IMR-90 (cell line): ENCODE measurements around the gene MPST. TPM values are rescaled to one million over a fixed set of nuclear protein-coding genes. Genes with fewer than 3 reads are reported as not detected.

Experiments
- ATAC-seq: fragments of 200-7000 bp; cut with Tn5 transposase; 2 replicates; pipeline ENCODE4 v1.9.1; 2020; ENCODE audit warnings: low read depth, mild to moderate bottlenecking, moderate library complexity
- BruUV-seq: library from RNA; stranded (reverse); fragments of 400-500 nt; replicated peaks from 2 replicates; lab custom pipeline; 2021; lab: Mats Ljungman, UMichigan
- CTCF ChIA-PET: fragments of 300-600 bp; formaldehyde crosslinking; extraction: SDS; loops from one replicate; lab custom pipeline; 2021; ENCODE audit warnings: antibody characterized with exemption; lab: Yijun Ruan, JAX
- POLR2A ChIA-PET: fragments of 300-600 bp; sonication (Branson Sonifier 250); formaldehyde crosslinking; loops from one replicate; lab custom pipeline; 2022; ENCODE audit warnings: antibody characterized with exemption; ENCODE audit not compliant: unreplicated experiment; lab: Charles Lee
- DNase-seq: peaks from one replicate; pipeline ENCODE4 v3.0.0; 2013
- H2AFZ ChIP-seq: replicated peaks from 2 replicates; pipeline ENCODE3; 2013; ENCODE audit warnings: low read length, mild to moderate bottlenecking; ENCODE audit not compliant: poor library complexity
- H2AK5ac ChIP-seq: 2 replicates; pipeline ENCODE4 v1.6.1; 2013; ENCODE audit warnings: low read depth, low read length, inconsistent platforms
- H2AK9ac ChIP-seq: replicated peaks from 2 replicates; pipeline ENCODE3; 2013; ENCODE audit warnings: mild to moderate bottlenecking, low read depth, low read length, moderate library complexity; ENCODE audit not compliant: poor library complexity
- H2BK120ac ChIP-seq: 2 replicates; pipeline ENCODE4 v1.6.1; 2013; ENCODE audit warnings: low read depth, low read length, inconsistent platforms
- H2BK15ac ChIP-seq: 3 replicates; pipeline ENCODE4 v1.6.1; 2013; ENCODE audit warnings: low read depth, low read length, inconsistent platforms
- H2BK20ac ChIP-seq: 2 replicates; pipeline ENCODE4 v1.6.1; 2013; ENCODE audit warnings: low read depth, mild to moderate bottlenecking, inconsistent platforms, low read length, moderate library complexity
- H2BK5ac ChIP-seq: 2 replicates; pipeline ENCODE4 v1.6.1; 2013; ENCODE audit warnings: mild to moderate bottlenecking, low read depth, low read length, inconsistent platforms; ENCODE audit not compliant: poor library complexity, severe bottlenecking
- H3K14ac ChIP-seq: replicated peaks from 2 replicates; pipeline ENCODE4 v1.6.1; 2013; ENCODE audit warnings: low read depth, low read length, inconsistent platforms
- H3K18ac ChIP-seq: 2 replicates; pipeline ENCODE4 v1.6.1; 2013; ENCODE audit warnings: low read depth, low read length, control low read depth
- H3K23ac ChIP-seq: 2 replicates; pipeline ENCODE4 v1.6.1; 2013; ENCODE audit warnings: low read depth, low read length, inconsistent platforms
- H3K27ac ChIP-seq: 2 replicates; pipeline ENCODE4 v1.5.1; 2013; ENCODE audit warnings: mild to moderate bottlenecking, control low read depth, low read length; ENCODE audit not compliant: insufficient read depth
- H3K27me3 ChIP-seq: 2 replicates; pipeline ENCODE4 v1.6.1; 2013; ENCODE audit warnings: low read length; ENCODE audit not compliant: control insufficient read depth, insufficient read depth
- H3K36me3 ChIP-seq: 2 replicates; pipeline ENCODE4 v1.6.1; 2013; ENCODE audit warnings: low read length, mixed read lengths; ENCODE audit not compliant: control insufficient read depth, insufficient read depth
- H3K4ac ChIP-seq: 2 replicates; pipeline ENCODE4 v1.6.1; 2013; ENCODE audit warnings: low read depth, low read length, inconsistent platforms
- H3K4me1 ChIP-seq: 2 replicates; pipeline ENCODE4 v1.6.1; 2013; ENCODE audit warnings: low read length, mixed read lengths; ENCODE audit not compliant: control insufficient read depth, insufficient read depth
- H3K4me2 ChIP-seq: 2 replicates; pipeline ENCODE4 v1.6.1; 2013; ENCODE audit warnings: low read depth, mild to moderate bottlenecking, control low read depth, low read length, moderate library complexity
- H3K4me3 ChIP-seq: 2 replicates; pipeline ENCODE4 v1.5.1; 2013; ENCODE audit warnings: low read depth, mild to moderate bottlenecking, control low read depth, low read length, moderate library complexity; ENCODE audit not compliant: insufficient read depth
- H3K56ac ChIP-seq: 2 replicates; pipeline ENCODE4 v1.6.1; 2013; ENCODE audit warnings: low read length, inconsistent platforms; ENCODE audit not compliant: insufficient read depth; ENCODE audit errors: extremely low read depth
- H3K79me1 ChIP-seq, 2 experiments: 2 replicates each; pipeline ENCODE4 v1.6.1; 2013; ENCODE audit warnings: low read length in 2 of 2, inconsistent platforms in 1 of 2, low read depth in 1 of 2
- H3K9ac ChIP-seq: 2 replicates; pipeline ENCODE4 v1.6.1; 2013; ENCODE audit warnings: low read depth, low read length, control low read depth
- H3K9me1 ChIP-seq: 2 replicates; pipeline ENCODE4 v1.6.1; 2013; ENCODE audit warnings: low read length, inconsistent platforms; ENCODE audit not compliant: insufficient read depth
- H3K9me3 ChIP-seq: 2 replicates; pipeline ENCODE4 v1.6.1; 2013; ENCODE audit warnings: low read length; ENCODE audit not compliant: control insufficient read depth, insufficient read depth
- H4K20me1 ChIP-seq: 2 replicates; pipeline ENCODE4 v1.6.1; 2013; ENCODE audit warnings: low read length, inconsistent platforms; ENCODE audit not compliant: insufficient read depth
- H4K5ac ChIP-seq: 2 replicates; pipeline ENCODE4 v1.6.1; 2013; ENCODE audit warnings: mild to moderate bottlenecking, low read depth, low read length, control low read depth
- H4K8ac ChIP-seq, 2 experiments: 2 replicates each; pipeline ENCODE4 v1.6.1; 2013; ENCODE audit warnings: low read depth in 2 of 2, low read length in 2 of 2, control low read depth in 1 of 2, inconsistent platforms in 1 of 2
- H4K91ac ChIP-seq: 2 replicates; pipeline ENCODE4 v1.6.1; 2013; ENCODE audit warnings: low read depth, low read length, inconsistent platforms; ENCODE audit not compliant: insufficient read depth
- CEBPB ChIP-seq: IDR thresholded peaks from 2 replicates; pipeline ENCODE4 v1.6.1; 2012; ENCODE audit warnings: low read depth, low read length, improper control_type of control experiment
- FOS ChIP-seq: fragments of 150-350 bp; IDR thresholded peaks from 2 replicates; pipeline ENCODE4 v1.6.1; 2016; ENCODE audit warnings: low read depth, low read length
- MAFK ChIP-seq: IDR thresholded peaks from 2 replicates; pipeline ENCODE4 v1.6.1; 2012; ENCODE audit warnings: low read depth, low read length, improper control_type of control experiment
- MAZ ChIP-seq: IDR thresholded peaks from 2 replicates; pipeline ENCODE4 v1.6.1; 2012; ENCODE audit warnings: low read depth, mild to moderate bottlenecking, low read length, improper control_type of control experiment, moderate library complexity, borderline replicate concordance
- MXI1 ChIP-seq: IDR thresholded peaks from 2 replicates; pipeline ENCODE4 v1.6.1; 2012; ENCODE audit warnings: low read depth, mild to moderate bottlenecking, low read length, moderate library complexity, borderline replicate concordance
- NFE2L2 ChIP-seq: fragments of 150-350 bp; IDR thresholded peaks from 2 replicates; pipeline ENCODE4 v1.6.1; 2016; ENCODE audit warnings: low read depth, mild to moderate bottlenecking, low read length
- RCOR1 ChIP-seq: IDR thresholded peaks from 2 replicates; pipeline ENCODE4 v1.6.1; 2012; ENCODE audit warnings: mild to moderate bottlenecking, low read length, improper control_type of control experiment; ENCODE audit not compliant: insufficient replicate concordance
- WGBS, 2 experiments: methylation state at CpG; one replicate each; pipeline versions ENCODE4 v1.1.5 to v1.1.7; 2013; ENCODE audit warnings: missing lambda C conversion rate in 2 of 2; ENCODE audit not compliant: insufficient read length in 1 of 2; ENCODE audit errors: extremely low coverage in 2 of 2; 5-methylcytosine and 5-hydroxymethylcytosine counted together
- dilution Hi-C: fragments of 300-500 bp; cut with HindIII; formaldehyde crosslinking; loops from one replicate; pipeline ENCODE4 v1.14.3; 2018; ENCODE audit warnings: low sequenced_read_pairs; ENCODE audit not compliant: unreplicated experiment
- in situ Hi-C: fragments of 300-500 bp; cut with MboI; formaldehyde crosslinking; loops from 3 replicates; pipeline ENCODE4 v1.14.3; 2019; ENCODE audit warnings: low sequenced_read_pairs, inconsistent platforms, mixed read lengths
- intact Hi-C: fragments of 100-400 bp; cut with micrococcal nuclease; formaldehyde crosslinking; loops from 2 replicates; pipeline ENCODE4 v1.10.0; 2022
- polyA plus RNA-seq, 3 experiments: library from polyadenylated mRNA; depleted of rRNA; stranded (reverse); fragments of >200 nt; gene quantifications; 2 replicates each; pipeline ENCODE4 v1.2.3, GENCODE V29; 2012; ENCODE audit warnings: low replicate concordance in 1 of 3
- total RNA-seq: library from RNA; depleted of rRNA; stranded (reverse); fragments of >200 nt; gene quantifications from 2 replicates; pipeline ENCODE4 v1.2.3, GENCODE V29; 2012
- TF ChIP-seq, protein P1 (sequence below): fragments of 150-350 bp; IDR thresholded peaks from 2 replicates; pipeline ENCODE4 v1.6.1; 2016; ENCODE audit warnings: low read depth, mild to moderate bottlenecking, low read length, moderate library complexity, borderline replicate concordance

Gene MPST
- total and polyA plus RNA-seq, 2 of the 4 experiments (the other 2 are of a cell fraction): 19.2 to 43.0 TPM

DNA sequence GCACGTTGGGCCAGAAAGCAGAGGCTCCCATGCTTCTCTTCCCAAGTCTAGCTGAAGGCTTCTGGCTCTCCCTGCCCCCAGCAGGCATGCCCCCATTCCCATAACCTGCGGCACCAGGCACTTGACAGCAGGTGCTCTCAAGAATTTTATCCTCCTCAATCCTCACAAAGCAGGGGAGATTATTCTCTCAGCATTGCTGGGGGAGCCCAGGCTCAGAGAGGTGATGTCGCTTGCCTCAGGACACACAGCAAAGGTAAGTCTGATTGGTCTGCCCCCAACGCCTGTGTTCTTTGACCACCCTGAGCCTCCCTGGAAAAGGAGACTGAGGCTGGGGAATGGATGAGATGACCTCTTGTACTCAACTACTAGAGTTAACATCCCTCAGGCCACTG lies 5.1 kb upstream of the MPST start:
- Histone ChIP-seq H2BK5ac (no peak overlapping the region), H2AK5ac (no peak overlapping the region), H3K18ac (no peak overlapping the region), H3K4me1 (peaks cover 5% of the 10 kb centered on the region; the same call in 1 of the 2 replicates), H3K27me3 (peaks cover 2% of the 10 kb centered on the region; the same call in 1 of the 2 replicates), H3K14ac (no peak overlapping the region), H2AFZ (no peak overlapping the region), H2AK9ac (no peak overlapping the region), H4K91ac (no peak overlapping the region), H3K9me1 (peaks cover 2% of the 10 kb centered on the region; the same call in 1 of the 2 replicates), H2BK20ac (no peak overlapping the region), H4K20me1 (peaks cover 23% of the 10 kb centered on the region), H2BK120ac (no peak overlapping the region), H3K23ac (no peak overlapping the region), H3K27ac (no peak overlapping the region), H3K56ac (no peak overlapping the region), H3K4ac (no peak overlapping the region), H3K79me1 (peaks cover 8 to 26% of the 10 kb centered on the region in 2 experiments), H3K9me3 (no peaks in the 10 kb centered on the region), H2BK15ac (no peak overlapping the region), H3K36me3 (peaks cover 12% of the 10 kb centered on the region), H3K4me3 (no peak overlapping the region), H3K9ac (no peak overlapping the region), H3K4me2 (no peak overlapping the region), H4K8ac (no peak overlapping the region), H4K5ac (no peak overlapping the region)
- WGBS, 2 experiments: no CpG with 5 or more reads among the region's 4 CpGs
- ChIA-PET POLR2A (interaction anchor here (0.7 kb wide), 1 partner anchor 238 kb away, joined by 3 read pairs; no protein-coding TSS in a partner anchor), CTCF (no interaction called here)
- BruUV-seq: no TSS peak
- no peak for ATAC-seq
- no peak for DNase-seq
- dilution Hi-C loops: no loop called here
- TF ChIP-seq, protein P1, sequence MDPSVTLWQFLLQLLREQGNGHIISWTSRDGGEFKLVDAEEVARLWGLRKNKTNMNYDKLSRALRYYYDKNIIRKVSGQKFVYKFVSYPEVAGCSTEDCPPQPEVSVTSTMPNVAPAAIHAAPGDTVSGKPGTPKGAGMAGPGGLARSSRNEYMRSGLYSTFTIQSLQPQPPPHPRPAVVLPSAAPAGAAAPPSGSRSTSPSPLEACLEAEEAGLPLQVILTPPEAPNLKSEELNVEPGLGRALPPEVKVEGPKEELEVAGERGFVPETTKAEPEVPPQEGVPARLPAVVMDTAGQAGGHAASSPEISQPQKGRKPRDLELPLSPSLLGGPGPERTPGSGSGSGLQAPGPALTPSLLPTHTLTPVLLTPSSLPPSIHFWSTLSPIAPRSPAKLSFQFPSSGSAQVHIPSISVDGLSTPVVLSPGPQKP: no peak
- TF ChIP-seq MAZ (no peak), NFE2L2 (no peak), CEBPB (no peak), MXI1 (no peak), RCOR1 (no peak), FOS (no peak), MAFK (no peak)
- intact Hi-C loops: no loop called here
- in situ Hi-C loops: no loop called here
